GM19099 (cell line): ENCODE data around the gene CAPN9.

Experiments
- POLR2A ChIP-seq: IDR thresholded peaks from 3 replicates; pipeline ENCODE4 v1.6.1; 2011; ENCODE audit warnings: low read depth; ENCODE audit not compliant: insufficient read length; ENCODE audit errors: extremely low read depth

Gene CAPN9

GRCh38 chr1:230757856-230758708 is 10.9 kb downstream of the CAPN9 start:
- no peak for TF ChIP-seq POLR2A

GRCh38 chr1:230758709-230759368 is 11.7 kb downstream of the CAPN9 start:
- no peak for TF ChIP-seq POLR2A

- TF ChIP-seq POLR2A = no peak
Measured at GRCh38 chr1:230759369-230760065, 12.3 kb downstream of the CAPN9 start.

GRCh38 chr1:230760360-230760827 is 13.2 kb downstream of the CAPN9 start:
- TF ChIP-seq POLR2A = no peak

GRCh38 chr1:230761443-230762167 is 14.4 kb downstream of the CAPN9 start:
- no peak for TF ChIP-seq POLR2A

GRCh38 chr1:230763927-230764591 is 16.9 kb downstream of the CAPN9 start:
- no peak for TF ChIP-seq POLR2A

GRCh38 chr1:230766318-230766717 is 19.1 kb downstream of the CAPN9 start:
- no peak for TF ChIP-seq POLR2A

- TF ChIP-seq POLR2A = no peak
Measured at GRCh38 chr1:230768903-230769570, 21.8 kb downstream of the CAPN9 start.

- no peak for TF ChIP-seq POLR2A
Measured at GRCh38 chr1:230770317-230770716, 23.1 kb downstream of the CAPN9 start.

- no peak for TF ChIP-seq POLR2A
Measured at GRCh38 chr1:230771773-230772354, 24.7 kb downstream of the CAPN9 start.

- TF ChIP-seq POLR2A = no peak
Measured at GRCh38 chr1:230772457-230773395, 25.5 kb downstream of the CAPN9 start.

- TF ChIP-seq POLR2A = no peak
Measured at GRCh38 chr1:230773396-230774033, 26.3 kb downstream of the CAPN9 start.

GRCh38 chr1:230778916-230779590 is 31.9 kb downstream of the CAPN9 start:
- no peak for TF ChIP-seq POLR2A
